Activated naive CD8-positive, alpha-beta T cell treated with anti-CD3 and anti-CD28 coated beads, Interleukin-2, amount 10 ng/mL, durations not matched to agents 7 days and 5 days (primary cell): ENCODE data around the gene TBC1D10B. TPM values are rescaled to one million over a fixed set of nuclear protein-coding genes. Genes with fewer than 3 reads are reported as not detected.

ENCODE experiments used
- ATAC-seq: fragments of 150-1000 bp; cut with Tn5 transposase; one replicate; pipeline ENCODE4 v1.10.0; 2021; ENCODE audit warnings: low read depth, moderate library complexity
- POLR2A ChIA-PET: fragments of 350-600 bp; sonication (Branson Sonifier 250); formaldehyde crosslinking; loops from one replicate; lab custom pipeline; 2021; ENCODE audit warnings: antibody characterized with exemption; lab: Charles Lee
- DNase-seq: peaks from one replicate; pipeline ENCODE4 v3.0.0; 2021
- H3K27ac Mint-ChIP-seq: one replicate; pipeline ENCODE4 v1.8.0; 2022; ENCODE audit warnings: mild to moderate bottlenecking, mixed read lengths
- H3K27me3 Mint-ChIP-seq: one replicate; pipeline ENCODE4 v1.8.0; 2022; ENCODE audit warnings: mild to moderate bottlenecking, moderate library complexity, mixed read lengths
- H3K36me3 Mint-ChIP-seq: one replicate; pipeline ENCODE4 v1.8.0; 2021; ENCODE audit warnings: mild to moderate bottlenecking, mixed read lengths
- H3K4me1 Mint-ChIP-seq: one replicate; pipeline ENCODE4 v1.8.0; 2021; ENCODE audit warnings: mixed read lengths
- H3K4me3 Mint-ChIP-seq: one replicate; pipeline ENCODE4 v1.8.0; 2022; ENCODE audit warnings: mild to moderate bottlenecking, moderate library complexity, mixed read lengths
- H3K9me3 Mint-ChIP-seq: one replicate; pipeline ENCODE4 v1.8.0; 2021; ENCODE audit warnings: mixed read lengths
- total RNA-seq, 2 experiments: library from RNA; stranded (reverse); gene quantifications; one replicate each; pipeline ENCODE4 v1.2.3, GENCODE V29; 2021

Gene TBC1D10B, protein sequence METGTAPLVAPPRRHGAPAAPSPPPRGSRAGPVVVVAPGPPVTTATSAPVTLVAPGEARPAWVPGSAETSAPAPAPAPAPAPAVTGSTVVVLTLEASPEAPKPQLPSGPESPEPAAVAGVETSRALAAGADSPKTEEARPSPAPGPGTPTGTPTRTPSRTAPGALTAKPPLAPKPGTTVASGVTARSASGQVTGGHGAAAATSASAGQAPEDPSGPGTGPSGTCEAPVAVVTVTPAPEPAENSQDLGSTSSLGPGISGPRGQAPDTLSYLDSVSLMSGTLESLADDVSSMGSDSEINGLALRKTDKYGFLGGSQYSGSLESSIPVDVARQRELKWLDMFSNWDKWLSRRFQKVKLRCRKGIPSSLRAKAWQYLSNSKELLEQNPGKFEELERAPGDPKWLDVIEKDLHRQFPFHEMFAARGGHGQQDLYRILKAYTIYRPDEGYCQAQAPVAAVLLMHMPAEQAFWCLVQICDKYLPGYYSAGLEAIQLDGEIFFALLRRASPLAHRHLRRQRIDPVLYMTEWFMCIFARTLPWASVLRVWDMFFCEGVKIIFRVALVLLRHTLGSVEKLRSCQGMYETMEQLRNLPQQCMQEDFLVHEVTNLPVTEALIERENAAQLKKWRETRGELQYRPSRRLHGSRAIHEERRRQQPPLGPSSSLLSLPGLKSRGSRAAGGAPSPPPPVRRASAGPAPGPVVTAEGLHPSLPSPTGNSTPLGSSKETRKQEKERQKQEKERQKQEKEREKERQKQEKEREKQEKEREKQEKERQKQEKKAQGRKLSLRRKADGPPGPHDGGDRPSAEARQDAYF
- total RNA-seq, result 10 to 100 TPM; 63.6 to 69.8 TPM

- peaks cover 40% of the 10 kb centered on the region for H3K4me1 Mint-ChIP-seq
- peak; percentile 96 for DNase-seq
- H3K9me3 Mint-ChIP-seq, result no peaks in the 10 kb centered on the region
- ATAC-seq, result peak; percentile 83
- peaks cover 19% of the 10 kb centered on the region for H3K36me3 Mint-ChIP-seq
- peak within 1 kb of the TSS; percentile 99 for H3K27ac Mint-ChIP-seq
- POLR2A ChIA-PET, result interaction anchor here (0.5 to 4.1 kb wide), 20 partner anchors 9 to 752 kb away, joined by 3 to 71 read pairs (median 5); partner anchors contain the start of genes ALDOA, CD2BP2, CORO1A and SEPTIN1
- no peaks in the 10 kb centered on the region for H3K27me3 Mint-ChIP-seq
- peak within 1 kb of the TSS; percentile 96 for H3K4me3 Mint-ChIP-seq
These were observed at the start of gene TBC1D10B for GRCh38 chr16:30370456-30371247. Gene TBC1D10B (minus strand): TSS chr16:30370494. CDS start chr16:30370183, 311 bp downstream.

- H3K36me3 Mint-ChIP-seq, result peaks cover 27% of the 10 kb centered on the region
- H3K4me3 Mint-ChIP-seq, result peak overlapping the region; percentile 42
- ATAC-seq (no peak), DNase-seq (no peak)
- no peaks in the 10 kb centered on the region for H3K9me3 Mint-ChIP-seq
- no peaks in the 10 kb centered on the region for H3K27me3 Mint-ChIP-seq
- peak overlapping the region; percentile 65 for H3K27ac Mint-ChIP-seq
- peaks cover 20% of the 10 kb centered on the region for H3K4me1 Mint-ChIP-seq
- POLR2A ChIA-PET, result interaction anchor here (0.7 to 3.6 kb wide), 25 partner anchors 9 to 353 kb away, joined by 3 to 32 read pairs (median 5); partner anchors contain the start of genes ALDOA, DCTPP1, ITGAL and PRR14
These were observed 48.3 kb upstream of the TBC1D10B start for GRCh38 chr16:30418350-30419181.

- no peaks in the 10 kb centered on the region for H3K27me3 Mint-ChIP-seq
- H3K4me3 Mint-ChIP-seq, result peak overlapping the region; percentile 42
- peaks cover 25% of the 10 kb centered on the region for H3K36me3 Mint-ChIP-seq
- H3K27ac Mint-ChIP-seq, result no peak overlapping the region
- H3K4me1 Mint-ChIP-seq, result peaks cover 21% of the 10 kb centered on the region
- H3K9me3 Mint-ChIP-seq, result no peaks in the 10 kb centered on the region
- POLR2A ChIA-PET, result interaction anchor here (0.6 to 3.6 kb wide), 28 partner anchors 8 to 352 kb away, joined by 3 to 32 read pairs (median 4); partner anchors contain the start of genes ALDOA, DCTPP1, ITGAL and PRR14
- DNase-seq, result peak; percentile 91
- peak; percentile 90 for ATAC-seq
These were observed 47.4 kb upstream of the TBC1D10B start for GRCh38 chr16:30417529-30418349.

DNA sequence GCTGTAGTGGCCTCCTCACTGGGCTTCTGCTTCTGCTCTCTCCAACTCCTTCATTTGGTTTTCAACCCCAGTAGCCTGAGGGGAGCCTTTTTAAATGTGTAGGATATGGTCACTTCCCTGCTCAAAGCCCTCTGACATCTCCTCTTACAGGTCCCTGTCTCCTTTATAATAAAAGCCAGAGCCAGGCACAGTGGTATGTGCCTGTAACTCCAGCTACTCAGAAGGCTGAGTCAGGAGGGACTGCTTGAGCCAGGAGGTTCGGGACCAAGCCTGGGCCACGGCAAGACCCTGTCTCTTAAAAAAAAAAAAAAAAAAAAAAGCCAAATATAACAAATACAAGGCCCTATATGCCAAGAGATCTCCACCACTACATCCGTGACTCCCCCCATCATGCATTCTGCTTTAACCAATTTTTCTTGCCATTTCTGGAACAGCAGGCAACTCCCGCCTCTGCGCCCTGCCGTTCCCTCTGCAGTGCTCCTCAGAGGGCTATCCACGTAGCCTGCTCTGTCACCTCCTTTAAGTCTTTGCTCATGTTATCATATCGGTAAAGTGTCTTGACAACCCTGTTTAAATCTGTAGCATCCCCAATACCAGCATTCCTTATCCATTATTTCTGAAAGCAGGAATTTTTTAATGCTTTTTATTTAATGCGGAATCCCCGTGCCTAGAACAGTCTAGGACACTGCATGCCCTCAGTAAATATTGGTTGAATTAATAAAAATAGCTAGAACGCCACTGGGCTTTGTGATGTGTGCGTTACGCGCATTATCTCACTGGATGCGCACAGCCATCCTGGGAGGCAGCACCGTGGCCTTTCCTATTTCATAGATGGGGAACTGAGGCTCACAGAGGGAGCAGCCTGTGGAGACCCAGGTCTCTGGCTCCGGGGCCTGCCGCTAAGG, 46.6 kb upstream of the TBC1D10B start:
- POLR2A ChIA-PET, result interaction anchor here (0.6 to 3.6 kb wide), 25 partner anchors 7 to 351 kb away, joined by 3 to 32 read pairs (median 5); partner anchors contain the start of genes ALDOA, DCTPP1, ITGAL and PRR14

DNA sequence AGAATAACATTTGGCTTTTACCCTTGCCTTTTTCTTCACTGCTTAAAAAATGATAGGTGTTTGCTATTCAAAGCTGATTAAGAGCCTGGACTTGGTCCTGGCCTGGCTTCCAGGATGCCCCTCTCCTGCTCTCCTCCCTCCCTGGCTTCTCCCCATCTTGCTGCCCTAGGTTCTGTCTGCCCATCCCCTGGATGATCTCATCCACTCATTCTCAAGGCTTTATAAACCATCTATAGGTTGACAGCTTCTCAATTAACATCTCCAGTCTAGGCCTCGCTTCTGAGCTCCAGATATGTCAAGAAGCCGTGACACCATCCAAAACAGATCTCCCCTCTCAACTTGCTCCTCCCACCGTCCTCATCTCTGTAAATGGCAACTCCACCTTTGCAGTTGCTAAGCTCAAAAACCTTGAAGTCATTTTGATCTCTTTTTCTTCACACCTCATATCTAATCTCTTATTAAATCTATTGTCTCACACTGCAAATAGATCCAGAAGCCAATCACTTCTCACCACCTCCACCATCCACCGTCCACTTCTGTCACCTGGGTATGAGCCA, 45.8 kb upstream of the TBC1D10B start:
- peaks cover 28% of the 10 kb centered on the region for H3K36me3 Mint-ChIP-seq
- peaks cover 25% of the 10 kb centered on the region for H3K4me1 Mint-ChIP-seq
- POLR2A ChIA-PET, result interaction anchor here (1.2 kb wide), 2 partner anchors 9 to 14 kb away, joined by 4 to 6 read pairs; partner anchors contain the start of genes DCTPP1 and ZNF771
- no peaks in the 10 kb centered on the region for H3K27me3 Mint-ChIP-seq
- no peak for ATAC-seq
- H3K4me3 Mint-ChIP-seq, result no peak overlapping the region
- no peak overlapping the region for H3K27ac Mint-ChIP-seq
- H3K9me3 Mint-ChIP-seq, result no peaks in the 10 kb centered on the region
- no peak for DNase-seq

More for the DNA sequence above, 46.6 kb upstream of the TBC1D10B start:
- Mint-ChIP-seq H3K36me3 (peaks cover 28% of the 10 kb centered on the region), H3K27me3 (no peaks in the 10 kb centered on the region), H3K4me1 (peaks cover 27% of the 10 kb centered on the region), H3K4me3 (peak overlapping the region; percentile 41), H3K9me3 (no peaks in the 10 kb centered on the region), H3K27ac (no peak overlapping the region)
- no peak for ATAC-seq
- no peak for DNase-seq

DNA sequence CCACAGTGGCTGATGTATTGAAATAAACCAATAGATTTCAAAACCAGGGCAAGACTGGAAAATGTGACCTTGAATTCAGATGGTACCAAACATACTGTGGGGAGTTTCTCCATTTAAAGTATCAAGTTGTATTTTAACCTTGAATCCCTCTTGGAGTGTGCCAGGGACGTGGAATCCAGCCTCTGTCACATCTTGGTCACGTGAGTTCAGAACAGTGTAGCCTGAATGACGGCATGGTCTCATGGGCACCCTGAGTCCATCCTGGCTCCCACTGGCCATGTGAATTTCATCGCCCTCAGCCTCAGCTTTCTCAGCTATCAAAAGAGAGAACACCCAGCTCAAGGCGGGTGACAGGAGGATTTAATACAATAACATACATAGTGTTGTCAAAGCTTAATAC, 43.9 kb upstream of the TBC1D10B start:
- POLR2A ChIA-PET, result no interaction called here
- Mint-ChIP-seq H3K27me3 (no peaks in the 10 kb centered on the region), H3K9me3 (no peaks in the 10 kb centered on the region), H3K4me3 (no peak overlapping the region), H3K36me3 (peaks cover 19% of the 10 kb centered on the region), H3K4me1 (peaks cover 23% of the 10 kb centered on the region), H3K27ac (no peak overlapping the region)
- ATAC-seq (no peak), DNase-seq (no peak)

GRCh38 chr16:30413112-30413806, 43.0 kb upstream of the TBC1D10B start:
- Mint-ChIP-seq H3K36me3 (peaks cover 13% of the 10 kb centered on the region), H3K27ac (no peak overlapping the region)

DNA sequence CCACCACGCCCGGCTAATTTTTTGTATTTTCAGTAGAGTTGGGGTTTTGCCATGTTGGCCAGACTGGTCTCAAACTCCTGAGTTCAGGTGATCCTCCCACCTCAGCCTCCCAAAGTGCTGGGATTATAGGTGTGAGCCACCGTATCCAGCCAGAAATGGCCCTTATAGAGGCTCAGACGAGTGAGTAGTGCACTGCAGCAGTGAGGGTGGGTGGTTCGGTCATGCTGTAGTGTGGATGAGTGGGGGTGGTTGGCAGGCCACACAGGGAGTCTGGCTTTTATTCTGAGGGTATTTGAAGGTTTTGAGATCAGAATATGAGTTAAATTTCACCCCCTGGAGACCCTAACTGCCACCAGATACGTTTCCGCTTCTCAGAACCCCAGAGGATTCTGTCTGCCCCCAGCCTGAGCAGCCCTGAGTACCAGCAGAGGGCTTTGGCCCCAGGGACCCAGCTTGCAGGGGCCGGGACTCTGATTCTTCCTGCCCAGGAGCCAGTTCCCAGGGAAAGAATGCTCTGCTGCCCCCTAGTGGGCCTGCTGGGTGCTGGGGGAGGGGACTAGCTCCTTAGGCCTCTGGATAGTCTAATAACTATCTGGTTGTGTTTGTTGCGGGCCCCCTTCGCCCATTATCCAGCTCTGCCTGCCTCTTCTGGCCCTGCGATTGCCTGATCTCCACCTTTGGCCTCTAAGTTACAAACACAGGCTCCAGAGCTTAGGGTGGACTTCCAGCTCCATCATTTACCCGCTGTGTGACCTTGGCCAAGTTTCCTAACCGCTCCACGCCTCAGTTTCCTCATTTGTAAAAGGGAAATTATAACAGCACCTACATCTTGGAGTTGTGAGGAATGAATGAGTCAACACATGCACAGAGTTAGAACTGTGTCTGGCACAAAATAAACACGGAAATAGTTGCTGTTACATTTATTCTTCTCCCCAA, 39.1 kb upstream of the TBC1D10B start:
- Mint-ChIP-seq H3K36me3 (peaks cover 7% of the 10 kb centered on the region), H3K9me3 (no peaks in the 10 kb centered on the region), H3K27ac (peak overlapping the region; percentile 15), H3K4me1 (peaks cover 21% of the 10 kb centered on the region), H3K27me3 (no peaks in the 10 kb centered on the region), H3K4me3 (peak overlapping the region; percentile 7)
- POLR2A ChIA-PET, result interaction anchor here (0.5 to 2.0 kb wide), 12 partner anchors 8 to 394 kb away, joined by 3 to 17 read pairs (median 4); partner anchors contain the start of genes CD2BP2, CORO1A and SEPTIN1
- ATAC-seq (peak; percentile 69), DNase-seq (peak; percentile 94)

More at GRCh38 chr16:30413112-30413806, 43.0 kb upstream of the TBC1D10B start:
- DNase-seq (no peak), ATAC-seq (no peak)
- Mint-ChIP-seq H3K27me3 (no peaks in the 10 kb centered on the region), H3K9me3 (no peaks in the 10 kb centered on the region), H3K4me1 (peaks cover 21% of the 10 kb centered on the region), H3K4me3 (no peak overlapping the region)
- POLR2A ChIA-PET, result no interaction called here
